PC-9 (cell line): ENCODE data around the gene PAPOLA.

Source experiments
- CTCF ChIP-seq: fragments of 200-600 bp; sonication (generic); conservative IDR thresholded peaks from 2 replicates; pipeline ENCODE4 v1.6.1; 2017; ENCODE audit warnings: mixed run types, antibody characterized with exemption, mild to moderate bottlenecking, moderate library complexity
- EZH2 ChIP-seq: fragments of 200-600 bp; sonication (generic); IDR thresholded peaks from 2 replicates; pipeline ENCODE4 v1.8.0; 2017; ENCODE audit warnings: antibody characterized with exemption, low read depth

- TF ChIP-seq CTCF (no peak), EZH2 (no peak)
Measured at GRCh38 chr14:96603350-96604255, 101.4 kb downstream of the PAPOLA start.
